HEK293 (cell line): Measurements from ENCODE around the gene COL4A1.

Experiments
- CTCF ChIA-PET: fragments of 350-600 bp; formaldehyde crosslinking; extraction: SDS; loops from one replicate; lab custom pipeline; 2021; ENCODE audit warnings: antibody characterized with exemption; lab: Yijun Ruan, JAX
- POLR2A ChIA-PET: fragments of 300-600 bp; formaldehyde crosslinking; extraction: SDS; loops from one replicate; lab custom pipeline; 2020; ENCODE audit warnings: antibody characterized with exemption, inconsistent platforms; lab: Yijun Ruan, JAX
- H3K27ac ChIP-seq: fragments of 200-500 bp; sonication (Bioruptor generic); 2 replicates; pipeline ENCODE4 v1.5.1; 2014; ENCODE audit warnings: low read depth, low read length, control low read depth, inconsistent platforms; ENCODE audit errors: extremely low read depth
- H3K36me3 ChIP-seq, 2 experiments: fragments of 200-500 bp in 1 of 2; sonication (Bioruptor generic) in 1 of 2; 1 replicate in 1 of 2; 2 replicates in 1 of 2; pipeline ENCODE4 v1.5.1; 2014 to 2017; ENCODE audit warnings: inconsistent platforms in 2 of 2, low read length in 2 of 2; ENCODE audit not compliant: control insufficient read depth in 2 of 2, insufficient read depth in 1 of 2
- H3K4me1 ChIP-seq: fragments of 200-500 bp; sonication (Bioruptor generic); 2 replicates; pipeline ENCODE4 v1.5.1; 2014; ENCODE audit warnings: mild to moderate bottlenecking, low read length, inconsistent platforms; ENCODE audit not compliant: control insufficient read depth, insufficient read depth
- H3K4me3 ChIP-seq: 2 replicates; pipeline ENCODE4 v1.5.1; 2011; ENCODE audit warnings: low read depth, mild to moderate bottlenecking, control low read depth, low read length, moderate library complexity
- H3K9me3 ChIP-seq: fragments of 200-500 bp; sonication (Bioruptor generic); 2 replicates; pipeline ENCODE4 v1.5.1; 2014; ENCODE audit warnings: low read depth, low read length, inconsistent platforms; ENCODE audit not compliant: control insufficient read depth, insufficient read depth
- GLIS2 ChIP-seq: fragments of 450-650 bp; formaldehyde crosslinking; IDR thresholded peaks from 2 replicates; pipeline ENCODE4 v1.5.1; 2016; ENCODE audit warnings: missing biosample characterization, missing genetic modification characterization
- MZF1 ChIP-seq: fragments of 450-650 bp; formaldehyde crosslinking; IDR thresholded peaks from 2 replicates; pipeline ENCODE4 v1.5.1; 2017; ENCODE audit warnings: missing biosample characterization, missing genetic modification characterization, borderline replicate concordance
- RBAK ChIP-seq: fragments of 450-650 bp; formaldehyde crosslinking; IDR thresholded peaks from 2 replicates; pipeline ENCODE4 v1.5.1; 2016; ENCODE audit warnings: missing biosample characterization, missing genetic modification characterization
- ZFHX2 ChIP-seq: fragments of 450-650 bp; formaldehyde crosslinking; conservative IDR thresholded peaks from 2 replicates; pipeline ENCODE4 v1.5.1; 2016; ENCODE audit warnings: missing biosample characterization, missing genetic modification characterization
- ZNF174 ChIP-seq: fragments of 450-650 bp; formaldehyde crosslinking; IDR thresholded peaks from 2 replicates; pipeline ENCODE4 v1.5.0; 2017; ENCODE audit warnings: missing biosample characterization, mild to moderate bottlenecking, missing genetic modification characterization
- ZNF221 ChIP-seq: fragments of 450-650 bp; formaldehyde crosslinking; IDR thresholded peaks from 2 replicates; pipeline ENCODE4 v1.5.1; 2017; ENCODE audit warnings: missing biosample characterization, missing genetic modification characterization, borderline replicate concordance
- ZNF292 ChIP-seq: fragments of 450-650 bp; formaldehyde crosslinking; IDR thresholded peaks from 2 replicates; pipeline ENCODE4 v1.5.1; 2016; ENCODE audit warnings: low read depth, missing biosample characterization, missing genetic modification characterization, borderline replicate concordance
- ZNF311 ChIP-seq: fragments of 450-650 bp; formaldehyde crosslinking; IDR thresholded peaks from 2 replicates; pipeline ENCODE4 v1.5.1; 2017; ENCODE audit warnings: missing biosample characterization, missing genetic modification characterization, borderline replicate concordance
- ZNF510 ChIP-seq: fragments of 450-650 bp; formaldehyde crosslinking; IDR thresholded peaks from 2 replicates; pipeline ENCODE4 v1.5.1; 2018; ENCODE audit warnings: mild to moderate bottlenecking, missing genetic modification characterization, missing biosample characterization; ENCODE audit not compliant: insufficient replicate concordance
- ZNF544 ChIP-seq: fragments of 450-650 bp; formaldehyde crosslinking; IDR thresholded peaks from 2 replicates; pipeline ENCODE4 v1.5.0; 2017; ENCODE audit warnings: missing biosample characterization, missing genetic modification characterization
- ZNF624 ChIP-seq: fragments of 450-650 bp; formaldehyde crosslinking; IDR thresholded peaks from 2 replicates; pipeline ENCODE4 v1.5.1; 2017; ENCODE audit warnings: missing biosample characterization, missing genetic modification characterization
- ZNF660 ChIP-seq: fragments of 450-650 bp; IDR thresholded peaks from 2 replicates; pipeline ENCODE4 v1.5.1; 2018; ENCODE audit warnings: missing biosample characterization, mild to moderate bottlenecking, missing genetic modification characterization
- ZNF768 ChIP-seq: fragments of 450-650 bp; formaldehyde crosslinking; IDR thresholded peaks from 2 replicates; pipeline ENCODE4 v1.5.1; 2018; ENCODE audit warnings: missing biosample characterization, mild to moderate bottlenecking, missing genetic modification characterization
- TF ChIP-seq, protein P1 (sequence below): fragments of 450-650 bp; formaldehyde crosslinking; IDR thresholded peaks from 2 replicates; pipeline ENCODE4 v1.5.1; 2016; ENCODE audit warnings: missing biosample characterization, missing genetic modification characterization
- TF ChIP-seq, protein P2 (sequence below): IDR thresholded peaks from 2 replicates; pipeline ENCODE4 v1.6.1; 2011; ENCODE audit warnings: mild to moderate bottlenecking, low read depth, low read length, borderline replicate concordance
- TF ChIP-seq, protein P3 (sequence below): fragments of 450-650 bp; formaldehyde crosslinking; IDR thresholded peaks from 2 replicates; pipeline ENCODE4 v1.5.1; 2016; ENCODE audit warnings: missing biosample characterization, missing genetic modification characterization, borderline replicate concordance
- TF ChIP-seq, protein P4 (sequence below): fragments of 450-650 bp; formaldehyde crosslinking; IDR thresholded peaks from 2 replicates; pipeline ENCODE4 v1.5.1; 2016; ENCODE audit warnings: missing biosample characterization, missing genetic modification characterization

Gene COL4A1

DNA sequence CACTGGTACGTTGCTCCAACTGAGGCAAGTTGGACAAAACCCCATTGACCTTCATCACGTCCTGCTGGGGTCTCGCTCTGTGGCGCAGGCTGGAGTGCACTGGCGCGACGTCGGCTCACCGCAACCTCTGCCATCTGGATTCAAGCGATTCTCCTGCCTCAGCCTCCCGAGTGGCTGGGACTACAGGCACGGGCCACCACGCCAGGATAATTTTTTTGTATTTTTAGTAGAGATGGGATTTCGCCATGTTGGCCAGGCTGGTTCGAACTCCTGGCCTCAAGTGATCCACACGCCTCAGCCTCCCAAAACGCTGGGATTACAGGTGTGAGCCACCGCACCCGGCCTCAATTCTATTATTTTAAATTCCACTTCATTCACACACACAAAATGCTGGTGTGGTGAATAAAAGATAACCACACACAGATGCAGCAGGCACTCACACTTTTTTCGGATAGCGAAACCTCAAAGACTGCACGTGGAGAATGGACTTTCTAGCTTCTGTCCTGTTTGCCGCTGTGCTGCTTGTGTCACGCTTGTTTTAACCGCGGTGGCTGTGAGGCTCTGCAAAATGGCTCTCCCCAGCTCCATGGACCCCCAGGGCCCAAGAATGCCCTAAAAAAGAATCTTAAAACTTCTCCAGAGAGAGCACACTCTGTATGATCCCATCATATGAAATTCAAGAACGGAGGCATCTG, 58.4 kb downstream of the COL4A1 start:
- ChIA-PET CTCF (interaction anchor here (0.9 to 1.3 kb wide), 6 partner anchors 10 to 266 kb away, joined by 3 to 5 read pairs (median 4); no protein-coding TSS in a partner anchor), POLR2A (no interaction called here)
- H3K4me1 ChIP-seq: no peaks in the 10 kb centered on the region

DNA sequence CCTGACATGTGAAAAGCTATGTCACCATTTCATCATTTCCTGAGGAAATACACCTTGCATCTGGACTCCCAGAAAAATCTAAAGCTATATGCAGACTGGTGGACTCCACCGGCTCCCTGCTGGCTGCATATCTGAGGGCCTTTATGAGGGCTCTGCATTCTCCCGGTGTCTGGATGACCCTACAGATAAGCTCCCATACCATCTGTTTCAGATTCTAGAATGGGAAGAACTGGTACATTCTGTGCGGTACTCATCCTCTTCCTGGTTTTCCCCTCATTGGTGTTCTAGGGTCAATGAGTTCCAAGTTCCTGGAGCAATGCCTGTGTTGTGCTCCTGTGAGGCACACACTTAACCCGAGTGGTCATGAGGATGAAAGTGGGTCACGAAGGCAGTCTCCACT, 60.4 kb downstream of the COL4A1 start:
- POLR2A ChIA-PET: interaction anchor here (0.9 kb wide), 1 partner anchor 60 kb away, joined by 3 read pairs; the partner anchor contains the start of genes COL4A1 and COL4A2
- H3K4me3 ChIP-seq: no peak overlapping the region
- no peaks in the 10 kb centered on the region for H3K36me3 ChIP-seq
- H3K4me1 ChIP-seq: no peaks in the 10 kb centered on the region
- TF ChIP-seq ZNF221 (tag by site-specific recombination): no peak
- no peak for TF ChIP-seq ZNF768 (tag by site-specific recombination)
- no peak for TF ChIP-seq ZFHX2 (tag by site-specific recombination)
- TF ChIP-seq, protein P1, sequence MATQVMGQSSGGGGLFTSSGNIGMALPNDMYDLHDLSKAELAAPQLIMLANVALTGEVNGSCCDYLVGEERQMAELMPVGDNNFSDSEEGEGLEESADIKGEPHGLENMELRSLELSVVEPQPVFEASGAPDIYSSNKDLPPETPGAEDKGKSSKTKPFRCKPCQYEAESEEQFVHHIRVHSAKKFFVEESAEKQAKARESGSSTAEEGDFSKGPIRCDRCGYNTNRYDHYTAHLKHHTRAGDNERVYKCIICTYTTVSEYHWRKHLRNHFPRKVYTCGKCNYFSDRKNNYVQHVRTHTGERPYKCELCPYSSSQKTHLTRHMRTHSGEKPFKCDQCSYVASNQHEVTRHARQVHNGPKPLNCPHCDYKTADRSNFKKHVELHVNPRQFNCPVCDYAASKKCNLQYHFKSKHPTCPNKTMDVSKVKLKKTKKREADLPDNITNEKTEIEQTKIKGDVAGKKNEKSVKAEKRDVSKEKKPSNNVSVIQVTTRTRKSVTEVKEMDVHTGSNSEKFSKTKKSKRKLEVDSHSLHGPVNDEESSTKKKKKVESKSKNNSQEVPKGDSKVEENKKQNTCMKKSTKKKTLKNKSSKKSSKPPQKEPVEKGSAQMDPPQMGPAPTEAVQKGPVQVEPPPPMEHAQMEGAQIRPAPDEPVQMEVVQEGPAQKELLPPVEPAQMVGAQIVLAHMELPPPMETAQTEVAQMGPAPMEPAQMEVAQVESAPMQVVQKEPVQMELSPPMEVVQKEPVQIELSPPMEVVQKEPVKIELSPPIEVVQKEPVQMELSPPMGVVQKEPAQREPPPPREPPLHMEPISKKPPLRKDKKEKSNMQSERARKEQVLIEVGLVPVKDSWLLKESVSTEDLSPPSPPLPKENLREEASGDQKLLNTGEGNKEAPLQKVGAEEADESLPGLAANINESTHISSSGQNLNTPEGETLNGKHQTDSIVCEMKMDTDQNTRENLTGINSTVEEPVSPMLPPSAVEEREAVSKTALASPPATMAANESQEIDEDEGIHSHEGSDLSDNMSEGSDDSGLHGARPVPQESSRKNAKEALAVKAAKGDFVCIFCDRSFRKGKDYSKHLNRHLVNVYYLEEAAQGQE (tag by site-specific recombination): no peak
- TF ChIP-seq, protein P2, sequence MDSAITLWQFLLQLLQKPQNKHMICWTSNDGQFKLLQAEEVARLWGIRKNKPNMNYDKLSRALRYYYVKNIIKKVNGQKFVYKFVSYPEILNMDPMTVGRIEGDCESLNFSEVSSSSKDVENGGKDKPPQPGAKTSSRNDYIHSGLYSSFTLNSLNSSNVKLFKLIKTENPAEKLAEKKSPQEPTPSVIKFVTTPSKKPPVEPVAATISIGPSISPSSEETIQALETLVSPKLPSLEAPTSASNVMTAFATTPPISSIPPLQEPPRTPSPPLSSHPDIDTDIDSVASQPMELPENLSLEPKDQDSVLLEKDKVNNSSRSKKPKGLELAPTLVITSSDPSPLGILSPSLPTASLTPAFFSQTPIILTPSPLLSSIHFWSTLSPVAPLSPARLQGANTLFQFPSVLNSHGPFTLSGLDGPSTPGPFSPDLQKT: no peak
- TF ChIP-seq ZNF292: no peak
- TF ChIP-seq, protein P3, sequence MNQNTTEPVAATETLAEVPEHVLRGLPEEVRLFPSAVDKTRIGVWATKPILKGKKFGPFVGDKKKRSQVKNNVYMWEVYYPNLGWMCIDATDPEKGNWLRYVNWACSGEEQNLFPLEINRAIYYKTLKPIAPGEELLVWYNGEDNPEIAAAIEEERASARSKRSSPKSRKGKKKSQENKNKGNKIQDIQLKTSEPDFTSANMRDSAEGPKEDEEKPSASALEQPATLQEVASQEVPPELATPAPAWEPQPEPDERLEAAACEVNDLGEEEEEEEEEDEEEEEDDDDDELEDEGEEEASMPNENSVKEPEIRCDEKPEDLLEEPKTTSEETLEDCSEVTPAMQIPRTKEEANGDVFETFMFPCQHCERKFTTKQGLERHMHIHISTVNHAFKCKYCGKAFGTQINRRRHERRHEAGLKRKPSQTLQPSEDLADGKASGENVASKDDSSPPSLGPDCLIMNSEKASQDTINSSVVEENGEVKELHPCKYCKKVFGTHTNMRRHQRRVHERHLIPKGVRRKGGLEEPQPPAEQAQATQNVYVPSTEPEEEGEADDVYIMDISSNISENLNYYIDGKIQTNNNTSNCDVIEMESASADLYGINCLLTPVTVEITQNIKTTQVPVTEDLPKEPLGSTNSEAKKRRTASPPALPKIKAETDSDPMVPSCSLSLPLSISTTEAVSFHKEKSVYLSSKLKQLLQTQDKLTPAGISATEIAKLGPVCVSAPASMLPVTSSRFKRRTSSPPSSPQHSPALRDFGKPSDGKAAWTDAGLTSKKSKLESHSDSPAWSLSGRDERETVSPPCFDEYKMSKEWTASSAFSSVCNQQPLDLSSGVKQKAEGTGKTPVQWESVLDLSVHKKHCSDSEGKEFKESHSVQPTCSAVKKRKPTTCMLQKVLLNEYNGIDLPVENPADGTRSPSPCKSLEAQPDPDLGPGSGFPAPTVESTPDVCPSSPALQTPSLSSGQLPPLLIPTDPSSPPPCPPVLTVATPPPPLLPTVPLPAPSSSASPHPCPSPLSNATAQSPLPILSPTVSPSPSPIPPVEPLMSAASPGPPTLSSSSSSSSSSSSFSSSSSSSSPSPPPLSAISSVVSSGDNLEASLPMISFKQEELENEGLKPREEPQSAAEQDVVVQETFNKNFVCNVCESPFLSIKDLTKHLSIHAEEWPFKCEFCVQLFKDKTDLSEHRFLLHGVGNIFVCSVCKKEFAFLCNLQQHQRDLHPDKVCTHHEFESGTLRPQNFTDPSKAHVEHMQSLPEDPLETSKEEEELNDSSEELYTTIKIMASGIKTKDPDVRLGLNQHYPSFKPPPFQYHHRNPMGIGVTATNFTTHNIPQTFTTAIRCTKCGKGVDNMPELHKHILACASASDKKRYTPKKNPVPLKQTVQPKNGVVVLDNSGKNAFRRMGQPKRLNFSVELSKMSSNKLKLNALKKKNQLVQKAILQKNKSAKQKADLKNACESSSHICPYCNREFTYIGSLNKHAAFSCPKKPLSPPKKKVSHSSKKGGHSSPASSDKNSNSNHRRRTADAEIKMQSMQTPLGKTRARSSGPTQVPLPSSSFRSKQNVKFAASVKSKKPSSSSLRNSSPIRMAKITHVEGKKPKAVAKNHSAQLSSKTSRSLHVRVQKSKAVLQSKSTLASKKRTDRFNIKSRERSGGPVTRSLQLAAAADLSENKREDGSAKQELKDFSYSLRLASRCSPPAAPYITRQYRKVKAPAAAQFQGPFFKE: no peak
- TF ChIP-seq ZNF624 (tag by site-specific recombination): no peak
- no peak for TF ChIP-seq ZNF544 (tag by site-specific recombination)
- TF ChIP-seq, all 188 proteins: peak for 0
- Histone ChIP-seq H3K9me3 (no peaks in the 10 kb centered on the region), H3K27ac (no peak overlapping the region)
- CTCF ChIA-PET: interaction anchor here (0.6 to 2.2 kb wide), 13 partner anchors 10 to 822 kb away, joined by 3 to 10 read pairs (median 3); no protein-coding TSS in a partner anchor

More for the DNA sequence above, 58.4 kb downstream of the COL4A1 start:
- Histone ChIP-seq H3K36me3 (no peaks in the 10 kb centered on the region), H3K4me3 (no peak overlapping the region), H3K27ac (no peak overlapping the region)
- TF ChIP-seq ZNF660 (tag by site-specific recombination) (no peak), ZNF174 (no peak), ZNF311 (tag by site-specific recombination) (no peak), MZF1 (tag by site-specific recombination) (no peak), RBAK (tag by site-specific recombination) (no peak), ZNF510 (tag by site-specific recombination) (no peak), GLIS2 (no peak)
- TF ChIP-seq, protein P4, sequence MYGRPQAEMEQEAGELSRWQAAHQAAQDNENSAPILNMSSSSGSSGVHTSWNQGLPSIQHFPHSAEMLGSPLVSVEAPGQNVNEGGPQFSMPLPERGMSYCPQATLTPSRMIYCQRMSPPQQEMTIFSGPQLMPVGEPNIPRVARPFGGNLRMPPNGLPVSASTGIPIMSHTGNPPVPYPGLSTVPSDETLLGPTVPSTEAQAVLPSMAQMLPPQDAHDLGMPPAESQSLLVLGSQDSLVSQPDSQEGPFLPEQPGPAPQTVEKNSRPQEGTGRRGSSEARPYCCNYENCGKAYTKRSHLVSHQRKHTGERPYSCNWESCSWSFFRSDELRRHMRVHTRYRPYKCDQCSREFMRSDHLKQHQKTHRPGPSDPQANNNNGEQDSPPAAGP: no peak
- TF ChIP-seq, all 188 proteins: peak for 0
- H3K9me3 ChIP-seq: no peaks in the 10 kb centered on the region
